H1 (cell line): Measurements from ENCODE around the gene DNAH12. TPM values are rescaled to one million over a fixed set of nuclear protein-coding genes. Genes with fewer than 3 reads are reported as not detected.
"Not testable (repeated sequence)": the region's sequence is repeated elsewhere in the genome, so short reads cannot be mapped to it uniquely, and the experiment has no call there.

Experiments
- CTCF ChIA-PET: fragments of 300-600 bp; sonication (Branson Sonifier 250); formaldehyde crosslinking; loops from one replicate; lab custom pipeline; 2021; ENCODE audit not compliant: partially characterized antibody; lab: Charles Lee
- POLR2A ChIA-PET: fragments of 300-600 bp; sonication (Branson Sonifier 250); formaldehyde crosslinking; loops from one replicate; lab custom pipeline; 2021; ENCODE audit warnings: inconsistent platforms; ENCODE audit not compliant: partially characterized antibody; lab: Charles Lee
- DNase-seq, 2 experiments: peaks; one replicate each; pipeline versions ENCODE4 v3.0.0 to v3.0.0-alpha.2; 2010 to 2022; ENCODE audit warnings: low spot score in 2 of 2, low read depth in 1 of 2, mixed read lengths in 1 of 2
- FAIRE-seq: peaks from 2 replicates; lab custom pipeline; 2011; peaks lifted over from hg19 to GRCh38; lab: Jason Lieb, UNC
- H2AFZ ChIP-seq: 2 replicates; pipeline ENCODE4 v1.8.1; 2012; ENCODE audit warnings: low read length, inconsistent platforms
- H2AK5ac ChIP-seq: 2 replicates; pipeline ENCODE4 v1.6.1; 2013; ENCODE audit warnings: low read depth, low read length
- H2BK120ac ChIP-seq: replicated peaks from 2 replicates; pipeline ENCODE3; 2013; ENCODE audit warnings: low read depth, low read length, inconsistent platforms
- H2BK12ac ChIP-seq: 2 replicates; pipeline ENCODE4 v1.6.1; 2013; ENCODE audit warnings: low read depth, low read length
- H2BK15ac ChIP-seq: 2 replicates; pipeline ENCODE4 v1.6.1; 2013; ENCODE audit warnings: low read length
- H2BK20ac ChIP-seq: 2 replicates; pipeline ENCODE4 v1.6.1; 2013; ENCODE audit warnings: low read length
- H2BK5ac ChIP-seq: 2 replicates; pipeline ENCODE4 v1.6.1; 2013; ENCODE audit warnings: low read depth, low read length
- H3K14ac ChIP-seq: 2 replicates; pipeline ENCODE4 v1.6.1; 2013; ENCODE audit warnings: inconsistent platforms; ENCODE audit not compliant: insufficient read length
- H3K18ac ChIP-seq: 2 replicates; pipeline ENCODE4 v1.6.1; 2013; ENCODE audit warnings: low read length; ENCODE audit errors: extremely low read depth
- H3K23ac ChIP-seq: 2 replicates; pipeline ENCODE4 v1.6.1; 2013; ENCODE audit warnings: inconsistent platforms; ENCODE audit not compliant: insufficient read length
- H3K23me2 ChIP-seq: 2 replicates; pipeline ENCODE4 v1.6.1; 2013; ENCODE audit warnings: low read depth, low read length
- H3K27ac ChIP-seq: 2 replicates; pipeline ENCODE4 v1.6.1; 2011; ENCODE audit warnings: low read depth, low read length, inconsistent platforms
- H3K27me3 ChIP-seq, 4 experiments: replicated peaks in 1 of 4; 1 replicate in 1 of 4; 2 replicates in 3 of 4; pipeline versions ENCODE4 v1.6.1 to v1.8.1; 2011 to 2013; ENCODE audit warnings: low read length in 3 of 4, mild to moderate bottlenecking in 3 of 4, inconsistent platforms in 2 of 4, mixed read lengths in 2 of 4, moderate library complexity in 1 of 4; ENCODE audit not compliant: control insufficient read depth in 3 of 4, insufficient read depth in 3 of 4; ENCODE audit errors: extremely low read depth in 1 of 4
- H3K36me3 ChIP-seq, 4 experiments: 2 replicates each; pipeline versions ENCODE4 v1.6.1 to v1.8.1; 2011 to 2013; ENCODE audit warnings: mild to moderate bottlenecking in 4 of 4, low read length in 3 of 4, moderate library complexity in 2 of 4, control low read depth in 1 of 4, inconsistent platforms in 1 of 4; ENCODE audit not compliant: insufficient read depth in 4 of 4, control insufficient read depth in 2 of 4
- H3K4ac ChIP-seq: replicated peaks from 2 replicates; pipeline ENCODE3; 2013; ENCODE audit warnings: low read length, low read depth, mixed read lengths, inconsistent platforms; ENCODE audit not compliant: insufficient read length
- H3K4me1 ChIP-seq, 4 experiments: replicated peaks in 1 of 4; 1 replicate in 1 of 4; 2 replicates in 3 of 4; pipeline versions ENCODE4 v1.6.1 to v1.8.1; 2011 to 2013; ENCODE audit warnings: low read length in 3 of 4, inconsistent platforms in 2 of 4, mixed read lengths in 1 of 4; ENCODE audit not compliant: insufficient read depth in 4 of 4, control insufficient read depth in 3 of 4
- H3K4me2 ChIP-seq, 2 experiments: 2 replicates each; pipeline versions ENCODE4 v1.6.1 to v1.8.1; 2011 to 2013; ENCODE audit warnings: low read depth in 2 of 2, low read length in 2 of 2, control low read depth in 1 of 2, inconsistent platforms in 1 of 2, mild to moderate bottlenecking in 1 of 2; ENCODE audit not compliant: insufficient read depth in 1 of 2
- H3K4me3 ChIP-seq, 4 experiments: fragments of 200-600, 300-600 bp in 1 of 4; sonication (generic), shearing (Covaris generic), sonication (Bioruptor Twin) in 1 of 4; 2 replicates each; pipeline versions ENCODE4 v1.5.1 to v1.8.1; 2011 to 2016; ENCODE audit warnings: low read length in 4 of 4, low read depth in 3 of 4, control low read depth in 2 of 4, inconsistent platforms in 2 of 4, mild to moderate bottlenecking in 2 of 4, mixed read lengths in 1 of 4, moderate library complexity in 1 of 4; ENCODE audit not compliant: insufficient read depth in 2 of 4; ENCODE audit errors: extremely low read depth in 1 of 4
- H3K56ac ChIP-seq: replicated peaks from 2 replicates; pipeline ENCODE3; 2013; ENCODE audit warnings: low read depth, mild to moderate bottlenecking, mixed read lengths, low read length, inconsistent platforms; ENCODE audit not compliant: insufficient read length
- H3K79me1 ChIP-seq: 2 replicates; pipeline ENCODE4 v1.6.1; 2013; ENCODE audit warnings: low read depth, low read length, control low read depth
- H3K79me2 ChIP-seq, 2 experiments: 2 replicates each; pipeline versions ENCODE4 v1.6.1 to v1.8.1; 2012 to 2013; ENCODE audit warnings: low read length in 2 of 2, mild to moderate bottlenecking in 2 of 2, inconsistent platforms in 1 of 2; ENCODE audit not compliant: insufficient read depth in 2 of 2, control insufficient read depth in 1 of 2
- H3K9ac ChIP-seq, 4 experiments: replicated peaks in 1 of 4; 1 replicate in 1 of 4; 2 replicates in 3 of 4; pipeline versions ENCODE4 v1.6.1 to v1.8.1; 2011 to 2013; ENCODE audit warnings: low read depth in 3 of 4, low read length in 3 of 4, control low read depth in 2 of 4, mild to moderate bottlenecking in 2 of 4, moderate library complexity in 2 of 4, inconsistent platforms in 1 of 4; ENCODE audit errors: extremely low read depth in 1 of 4
- H3K9me3 ChIP-seq, 2 experiments: 2 replicates each; pipeline versions ENCODE4 v1.6.1 to v1.8.1; 2012 to 2013; ENCODE audit warnings: mild to moderate bottlenecking in 2 of 2, moderate library complexity in 2 of 2, control low read depth in 1 of 2, inconsistent platforms in 1 of 2, low read depth in 1 of 2, low read length in 1 of 2, mixed read lengths in 1 of 2; ENCODE audit not compliant: insufficient read depth in 2 of 2
- H4K20me1 ChIP-seq, 2 experiments: replicated peaks in 1 of 2; 2 replicates each; pipeline versions ENCODE3 to v1.8.1; 2011 to 2013; ENCODE audit warnings: inconsistent platforms in 2 of 2, low read length in 2 of 2, mild to moderate bottlenecking in 1 of 2; ENCODE audit not compliant: insufficient read depth in 2 of 2, control insufficient read depth in 1 of 2
- H4K5ac ChIP-seq: 2 replicates; pipeline ENCODE4 v1.6.1; 2013; ENCODE audit warnings: low read length, low read depth, mixed read lengths, inconsistent platforms; ENCODE audit not compliant: insufficient read length
- H4K8ac ChIP-seq: 2 replicates; pipeline ENCODE4 v1.8.0; 2013; ENCODE audit warnings: mild to moderate bottlenecking, moderate library complexity, low read length, inconsistent platforms; ENCODE audit not compliant: insufficient read depth; ENCODE audit errors: extremely low read depth
- H4K91ac ChIP-seq: replicated peaks from 2 replicates; pipeline ENCODE3; 2013; ENCODE audit warnings: low read length, mixed read lengths, inconsistent platforms; ENCODE audit not compliant: insufficient read length
- WGBS, 2 experiments: shearing (Covaris generic) in 1 of 2; methylation state at CpG; one replicate each; pipeline versions ENCODE4 v1.1.6 to v1.1.7; 2013 to 2015; ENCODE audit warnings: low lambda C conversion rate in 2 of 2, mixed read lengths in 2 of 2, inconsistent platforms in 1 of 2, low coverage in 1 of 2, missing lambda C conversion rate in 1 of 2; ENCODE audit not compliant: insufficient replicate concordance in 2 of 2, insufficient coverage in 1 of 2, insufficient read length in 1 of 2; ENCODE audit errors: extremely low coverage in 1 of 2, missing lambda C conversion rate in 1 of 2; 5-methylcytosine and 5-hydroxymethylcytosine counted together
- polyA plus RNA-seq, 7 experiments: library from polyadenylated mRNA; depleted of rRNA in 3 of 7; stranded (reverse) in 5 of 7; unstranded in 2 of 7; fragments of >200 nt in 5 of 7; fragments of 200-250 nt in 2 of 7; gene quantifications; 1 replicate in 5 of 7; 2 replicates in 1 of 7; 4 replicates in 1 of 7; pipeline versions ENCODE4 v1.2.1 to v1.2.3, GENCODE V29; 2011 to 2013; ENCODE audit warnings: missing spikeins in 2 of 7, mixed read lengths in 2 of 7
- total RNA-seq: library from RNA; stranded (reverse); fragmentation: NEBNext Ultra II Directional; extraction: Animal tissue kit (Norgen Biotek cat#: 25700); gene quantifications from 2 replicates; pipeline ENCODE4 v1.2.1, GENCODE V29; 2021

Gene DNAH12
- total and polyA plus RNA-seq, 2 of the 8 experiments (the other 6 are each of a cell fraction or from before 2014, with no cell fraction given), result not detected

GRCh38 chr3:57338272-57339070 is 205.7 kb downstream of the DNAH12 start:
- H2BK5ac ChIP-seq, H3K4me2 ChIP-seq, H2BK20ac ChIP-seq, H4K20me1 ChIP-seq, H4K8ac ChIP-seq, H3K27ac ChIP-seq, H3K27me3 ChIP-seq, H2BK15ac ChIP-seq, POLR2A ChIA-PET, FAIRE-seq, H4K5ac ChIP-seq, DNase-seq, H4K91ac ChIP-seq, H3K9ac ChIP-seq, H3K4me1 ChIP-seq, H3K56ac ChIP-seq, CTCF ChIA-PET, H3K36me3 ChIP-seq, H2BK120ac ChIP-seq, H3K18ac ChIP-seq, H3K79me1 ChIP-seq, H3K4me3 ChIP-seq, H2AFZ ChIP-seq, H3K23ac ChIP-seq, H2BK12ac ChIP-seq, H3K4ac ChIP-seq, H3K79me2 ChIP-seq, H3K14ac ChIP-seq, H2AK5ac ChIP-seq, H3K23me2 ChIP-seq: not testable (repeated sequence)
- 97% methylated on average over 26 of the region's 40 CpGs; no CpG with 5 or more reads in 1 of the 2 experiments for WGBS, 2 experiments
- H3K9me3 ChIP-seq, result peaks cover 0 to 10% of the 10 kb centered on the region in 2 experiments; a peak in 2 of 4 replicates
